ENCODE results near the gene NXPH2.
"Not testable (repeated sequence)": the region's sequence is repeated elsewhere in the genome, so short reads cannot be mapped to it uniquely, and the experiment has no call there.

The NXPH2 gene

DNA sequence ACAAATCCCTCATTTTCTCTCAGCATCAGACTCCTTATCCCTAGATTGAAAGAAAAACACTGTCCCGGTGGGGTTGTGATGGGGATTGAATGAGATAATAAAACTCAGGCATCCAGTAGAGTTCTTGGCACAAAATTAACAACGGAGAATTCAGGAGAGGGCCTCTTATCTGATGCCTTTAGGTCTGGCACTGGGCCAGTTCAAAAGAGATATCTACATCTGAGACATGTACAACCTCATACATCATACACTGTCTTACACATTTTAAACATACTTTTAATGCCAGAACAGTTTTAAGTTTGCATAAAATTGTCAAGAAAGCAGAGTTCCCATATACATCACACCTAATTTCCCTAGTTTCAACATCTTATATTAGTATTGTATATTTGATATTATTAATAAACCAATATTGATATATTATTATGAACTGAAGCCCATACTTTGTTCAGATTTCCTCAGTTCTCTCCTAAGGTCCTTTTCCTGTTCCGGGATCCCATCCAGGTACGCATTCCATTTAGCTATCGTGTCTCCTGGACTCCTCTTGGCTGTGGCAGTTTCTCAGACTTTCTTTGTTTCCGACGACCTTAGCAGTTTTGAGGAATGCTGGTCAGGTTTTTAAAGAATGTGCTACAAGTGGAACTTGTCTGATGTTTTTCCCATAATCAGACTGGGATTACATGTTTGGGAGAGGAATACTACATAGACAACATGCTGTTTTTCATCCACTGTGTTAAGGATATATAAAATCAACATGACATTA, 27.8 kb downstream of the NXPH2 start:
- no peak for DNase-seq

DNA sequence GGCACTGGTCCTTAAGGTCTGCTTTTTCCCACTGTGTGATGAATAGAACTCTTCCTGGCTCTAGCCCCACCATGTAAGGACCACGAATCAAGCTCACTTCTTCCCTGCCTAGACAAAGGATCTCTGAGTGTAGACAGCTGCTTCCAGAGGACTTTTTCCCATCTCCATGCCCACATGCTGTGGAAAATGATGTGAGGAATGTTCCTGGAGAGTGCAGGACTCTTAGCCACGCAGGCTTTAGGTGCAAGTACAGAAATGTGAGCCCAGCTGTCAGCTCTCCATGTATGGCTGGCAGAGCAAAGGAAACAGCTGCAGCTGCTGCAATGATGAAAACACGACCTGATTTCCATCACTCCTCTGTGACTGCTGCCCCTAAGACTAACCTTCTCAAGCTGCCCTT, 35.5 kb downstream of the NXPH2 start:
- no peak for DNase-seq

DNA sequence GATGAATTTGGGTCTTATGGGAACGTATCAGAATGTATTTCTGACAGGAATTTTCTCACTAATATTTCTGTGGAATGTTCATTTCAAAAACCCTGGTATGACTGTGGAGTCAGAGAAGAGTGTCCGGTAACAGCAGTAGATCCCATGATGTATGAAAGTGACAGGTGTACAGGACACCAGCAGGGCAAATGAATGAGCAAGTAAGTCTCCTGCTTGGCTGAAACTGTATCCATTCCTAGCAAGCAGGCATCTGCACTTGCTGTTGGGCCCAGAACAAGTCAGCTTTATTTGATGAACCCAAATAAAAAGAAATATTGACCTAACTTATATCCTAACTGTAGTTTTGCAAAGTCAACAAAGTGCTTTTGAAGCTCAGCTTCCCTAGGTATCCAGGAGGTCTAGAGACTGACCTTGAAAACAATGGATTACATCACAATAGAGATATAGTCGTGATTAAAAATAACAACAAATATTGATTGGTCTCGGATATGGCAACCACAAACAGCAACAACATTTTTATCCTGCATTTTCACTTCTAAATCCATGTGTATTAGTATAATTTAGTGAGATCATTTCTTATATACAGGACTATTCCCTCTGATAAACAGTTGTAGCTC, 37.6 kb downstream of the NXPH2 start:
- no peak for DNase-seq

DNA sequence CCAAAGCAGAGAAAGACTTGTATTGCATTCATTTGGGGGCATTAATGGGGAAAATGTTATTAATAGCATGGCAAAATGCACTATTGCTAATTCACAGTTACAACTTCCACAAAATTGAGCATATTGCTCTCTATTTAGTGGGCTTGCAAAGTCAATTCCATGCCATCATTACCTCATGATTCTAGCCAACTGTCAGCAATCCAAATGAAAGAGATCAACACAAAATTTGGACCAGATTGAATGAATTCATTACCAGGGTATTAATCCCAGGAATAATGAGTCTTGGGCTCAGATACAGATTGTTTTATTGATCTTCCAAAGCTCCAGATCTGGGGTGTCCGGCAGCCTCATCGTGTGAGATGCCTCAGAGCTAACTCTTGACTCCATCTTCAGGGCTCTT, 38.3 kb downstream of the NXPH2 start:
- no peak for DNase-seq

DNA sequence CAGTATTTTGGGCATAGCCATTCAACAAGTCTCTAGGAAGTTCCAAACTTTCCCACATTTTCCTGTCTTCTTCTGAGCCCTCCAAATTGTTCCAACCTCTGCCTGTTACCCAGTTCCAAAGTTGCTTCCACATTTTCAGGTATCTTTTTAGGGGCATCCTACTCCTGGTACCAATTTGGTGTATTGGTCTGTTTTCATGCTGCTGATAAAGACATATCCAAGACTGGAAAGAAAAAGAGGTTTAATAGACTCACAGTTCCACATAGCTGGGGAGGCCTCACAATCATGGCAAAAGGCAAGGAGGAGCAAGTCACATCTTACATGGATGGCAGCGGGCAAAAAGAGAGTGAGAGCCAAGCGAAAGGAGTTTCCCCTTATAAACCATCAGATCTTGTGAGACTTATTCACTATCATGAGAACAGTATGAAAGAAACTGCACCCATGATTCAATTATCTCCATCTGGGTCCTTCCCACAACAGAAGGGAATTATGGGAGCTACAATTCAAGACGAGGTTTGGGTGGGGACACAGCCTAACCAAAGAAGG, 43.1 kb downstream of the NXPH2 start:
- not testable (repeated sequence) for DNase-seq

DNA sequence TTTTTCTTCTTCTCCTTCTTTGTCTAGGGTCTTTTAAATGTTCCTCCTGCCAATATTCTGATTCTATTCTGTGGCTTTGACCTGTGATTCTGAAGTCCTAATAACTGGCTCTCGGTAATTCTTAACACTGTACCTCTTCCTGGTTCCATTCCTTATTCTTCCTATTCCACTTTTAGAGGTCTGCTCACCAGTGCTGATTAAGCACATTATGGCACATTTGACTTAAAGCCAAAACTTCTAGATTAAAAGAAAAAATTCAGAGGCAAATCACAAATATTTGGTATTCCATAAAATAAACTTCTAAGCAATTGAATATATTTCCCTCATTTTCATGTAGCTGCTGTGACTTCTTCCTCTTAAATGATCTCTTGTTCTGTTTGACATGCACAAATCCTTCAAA, 47.5 kb downstream of the NXPH2 start:
- DNase-seq, result no peak

DNA sequence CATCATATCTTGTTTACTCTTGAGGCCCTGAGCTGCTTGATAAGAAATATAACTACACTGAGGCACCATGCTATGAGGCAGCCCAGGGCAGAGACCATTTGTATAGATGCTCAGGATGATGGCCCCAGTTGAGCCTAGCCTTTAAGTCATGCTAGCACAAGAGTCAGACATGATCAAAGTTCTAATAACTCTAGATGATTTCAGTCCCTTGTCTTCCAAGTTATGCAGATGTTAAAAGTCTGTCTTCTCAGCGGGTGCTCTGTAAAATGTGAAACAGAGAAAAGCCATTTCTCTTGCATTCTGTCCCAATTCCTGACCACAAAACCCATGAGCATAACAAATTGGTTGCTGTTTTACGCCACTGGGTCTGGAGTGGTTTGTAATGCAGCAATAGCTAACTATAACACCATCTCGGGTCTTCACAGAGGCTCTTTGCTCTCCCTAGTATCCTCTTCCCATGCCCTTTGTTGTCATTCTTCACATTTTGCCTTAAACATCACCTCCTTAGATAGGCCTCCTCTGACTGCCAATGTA, 49.6 kb downstream of the NXPH2 start:
- no peak for DNase-seq

DNA sequence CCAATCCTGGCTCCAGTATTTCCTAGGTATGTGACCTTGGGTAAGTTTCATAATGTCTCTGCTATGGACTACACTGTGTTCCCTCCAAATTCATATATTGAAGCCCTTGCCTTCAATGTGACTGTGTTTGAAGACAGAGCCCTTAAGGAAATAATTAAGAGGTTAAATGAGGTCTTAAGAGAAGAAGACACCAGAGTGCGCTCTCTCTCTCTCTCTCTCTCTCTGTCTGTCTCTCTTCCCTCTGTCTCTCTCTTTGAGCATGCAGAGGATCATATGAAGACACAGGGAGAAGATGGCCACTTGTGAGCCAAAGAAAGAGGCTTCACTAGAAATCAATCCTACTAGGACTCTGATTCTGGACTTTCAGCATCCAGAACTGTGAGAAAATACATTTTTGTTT, 52.2 kb downstream of the NXPH2 start:
- no peak for DNase-seq

DNA sequence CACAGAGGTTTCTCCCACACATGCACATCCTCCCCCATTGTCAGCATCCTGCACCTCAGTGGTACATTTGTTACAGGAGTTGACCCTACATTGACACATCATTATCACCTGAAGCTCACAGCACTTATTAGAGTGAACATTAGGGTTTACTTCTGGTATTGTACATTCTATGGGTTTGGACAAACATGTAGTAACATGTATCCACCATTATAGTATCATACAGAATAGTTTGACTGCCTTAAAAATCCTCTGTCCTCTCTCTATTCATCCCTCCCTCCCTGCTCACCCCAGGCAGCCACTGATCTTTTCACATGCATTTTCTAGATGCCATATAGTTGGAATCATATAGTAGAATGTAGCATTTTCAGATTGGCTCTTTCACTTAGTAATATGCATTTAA, 53.5 kb downstream of the NXPH2 start:
- no peak for DNase-seq

DNA sequence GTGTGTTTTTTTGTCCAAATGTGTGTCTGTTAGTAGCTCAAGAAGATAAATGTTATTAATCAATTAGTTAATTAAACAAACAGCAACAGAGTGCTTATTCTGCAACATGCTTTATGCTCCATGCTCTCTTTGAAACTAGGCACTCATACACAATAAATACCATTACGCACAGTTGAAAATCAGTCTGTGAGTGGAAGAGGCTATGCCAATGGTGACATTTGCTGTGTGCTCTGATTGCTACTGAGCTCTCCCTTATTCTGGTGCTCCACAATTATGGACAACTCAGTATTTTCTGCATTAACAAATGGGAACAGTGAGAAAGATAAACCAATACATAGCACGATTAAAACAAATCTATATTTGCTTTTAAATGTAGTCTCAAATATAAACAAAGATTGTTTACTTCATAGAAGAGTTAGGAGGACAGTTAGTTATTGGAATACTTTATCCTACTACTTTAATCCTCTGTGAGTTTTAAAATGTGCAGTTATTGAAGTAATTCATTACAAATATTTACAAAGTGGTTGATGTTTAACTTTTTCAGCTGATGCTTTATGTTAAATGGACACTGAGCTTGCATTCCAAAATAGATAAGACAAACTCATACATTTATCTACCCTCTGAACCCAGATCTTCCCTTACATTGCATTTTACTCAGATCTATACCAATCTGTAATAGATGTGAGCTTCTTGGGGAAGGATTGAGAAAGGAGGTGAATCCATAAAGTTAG, 55.3 kb downstream of the NXPH2 start:
- DNase-seq, result no peak

DNA sequence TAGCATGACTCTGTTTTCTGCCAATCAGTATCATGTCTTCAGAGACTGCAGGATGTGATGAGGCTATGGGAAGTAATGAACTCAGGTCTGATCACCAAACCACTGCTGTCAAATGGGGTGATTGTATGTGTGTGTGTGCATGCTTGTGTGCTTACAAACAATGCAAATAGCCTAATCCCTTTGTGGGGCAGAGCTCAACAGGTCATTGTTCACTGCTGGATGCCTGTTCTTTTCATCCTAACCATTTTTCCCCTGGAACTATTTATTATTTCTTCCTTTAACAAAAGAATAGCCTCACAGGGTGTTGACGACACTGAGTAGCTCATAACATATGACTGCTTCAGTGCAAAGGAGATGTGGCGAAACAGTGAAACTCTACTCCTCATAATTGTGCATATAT, 55.9 kb downstream of the NXPH2 start:
- DNase-seq, result no peak

DNA sequence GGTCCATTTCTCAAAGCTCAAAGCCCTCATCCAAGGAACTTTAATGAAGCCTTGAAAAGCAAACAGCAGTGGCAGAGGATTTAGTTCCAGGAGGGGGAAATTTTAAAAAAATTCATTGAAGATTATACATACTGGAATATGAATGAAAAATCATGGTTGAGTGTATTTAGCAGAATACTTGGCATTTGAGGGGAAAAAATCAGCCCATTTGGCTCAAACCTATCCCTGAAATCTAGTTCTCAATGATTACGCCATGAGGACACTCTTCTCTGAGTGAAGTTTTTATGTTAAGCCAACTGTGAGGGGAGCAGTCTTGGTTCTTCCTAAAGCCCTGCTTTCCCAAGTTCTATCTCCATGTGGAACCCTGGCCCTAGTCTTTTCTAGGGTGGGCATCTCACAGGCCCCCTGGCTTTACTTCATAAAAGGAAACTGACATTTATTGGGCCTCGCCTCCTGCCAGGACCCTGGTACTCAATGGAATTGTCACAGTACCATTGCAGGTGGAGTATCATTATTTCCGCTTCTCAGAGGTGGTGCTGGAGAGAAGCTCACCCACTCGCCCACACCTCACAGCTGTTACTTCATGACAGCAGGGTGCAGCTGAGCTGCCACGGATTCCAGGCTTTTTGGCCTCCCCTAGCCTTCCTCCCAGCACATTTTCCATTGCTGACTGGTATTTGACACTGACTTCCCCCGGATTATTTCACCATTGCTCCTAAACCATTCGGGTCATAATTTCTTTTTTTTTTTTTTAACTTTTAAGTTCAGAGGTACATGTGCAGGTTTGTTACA, 56.8 kb downstream of the NXPH2 start:
- DNase-seq, result no peak

DNA sequence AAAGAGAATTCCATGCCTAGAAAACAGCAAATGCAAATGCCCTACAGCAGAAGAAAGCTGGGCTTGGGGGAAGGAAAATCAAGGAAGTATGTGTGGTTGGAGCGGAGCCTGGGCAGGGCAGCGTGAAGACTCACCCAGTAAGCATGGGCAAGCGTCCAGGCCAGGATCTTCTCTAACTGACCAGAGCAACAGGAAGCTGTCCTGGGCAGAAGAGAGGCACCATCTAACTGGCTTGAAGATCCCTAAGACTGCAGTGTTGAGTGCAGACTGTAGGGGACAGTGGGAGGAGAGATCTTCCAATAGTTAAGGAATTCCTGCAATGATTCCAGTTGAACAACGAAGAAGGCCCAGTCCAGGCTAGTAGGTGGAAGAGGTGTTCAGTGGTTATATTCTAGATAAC, 57.9 kb downstream of the NXPH2 start:
- no peak for DNase-seq

DNA sequence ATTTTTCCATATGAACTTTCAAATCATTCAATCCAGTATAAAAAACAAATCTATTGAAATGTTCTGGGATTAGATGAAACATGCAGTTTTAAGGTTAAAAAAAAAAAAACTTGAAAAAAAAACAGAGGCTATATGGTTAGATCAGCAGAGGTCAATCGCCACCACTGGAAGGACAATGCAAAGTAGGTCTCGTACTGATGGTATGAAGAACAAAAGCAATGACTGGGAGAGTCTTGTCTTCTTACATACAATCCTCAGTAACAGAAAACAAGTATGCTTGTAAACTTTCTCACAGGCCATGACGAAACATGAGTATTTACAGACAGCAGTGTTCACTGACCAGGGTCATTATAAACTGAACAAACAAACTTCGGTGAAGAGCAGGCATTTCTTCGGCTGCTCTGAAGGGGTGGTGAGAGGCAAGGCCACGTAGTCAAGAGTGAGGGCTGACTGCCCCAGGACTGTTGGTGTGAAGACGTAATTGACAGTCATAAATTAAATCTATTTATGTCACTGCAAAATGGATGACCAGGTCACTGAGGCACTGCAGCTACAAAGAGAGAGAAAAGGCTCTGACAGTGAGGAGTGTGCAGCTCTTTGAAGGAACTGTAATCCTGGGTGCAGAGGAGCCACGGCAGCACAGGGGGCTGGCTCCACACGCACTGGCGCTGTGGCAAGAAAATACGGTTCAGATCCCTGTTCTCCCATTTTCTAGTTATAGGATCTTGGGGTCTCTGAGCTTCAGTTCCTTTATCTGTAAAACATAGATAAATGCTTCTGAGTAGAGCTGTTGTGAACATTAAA, 60.0 kb downstream of the NXPH2 start:
- no peak for DNase-seq

DNA sequence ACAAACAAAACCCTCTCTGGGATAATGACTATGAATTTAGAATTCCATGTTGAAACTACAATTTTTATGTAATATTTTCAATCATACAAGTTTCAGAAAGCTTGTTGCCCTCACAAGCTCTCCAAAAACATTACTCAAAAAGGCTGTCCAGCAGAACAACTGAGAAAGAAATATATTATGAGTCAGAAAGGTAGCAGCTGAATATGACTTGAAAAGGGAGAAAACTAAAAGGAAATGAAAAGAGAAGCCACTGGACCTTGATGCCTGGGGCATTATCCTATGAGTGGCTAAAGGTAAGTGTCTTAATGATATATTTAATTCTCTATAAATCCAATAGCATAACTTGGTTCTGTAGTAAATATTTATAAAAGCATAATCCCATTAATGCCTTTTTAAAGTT, 61.8 kb downstream of the NXPH2 start:
- no peak for DNase-seq

DNA sequence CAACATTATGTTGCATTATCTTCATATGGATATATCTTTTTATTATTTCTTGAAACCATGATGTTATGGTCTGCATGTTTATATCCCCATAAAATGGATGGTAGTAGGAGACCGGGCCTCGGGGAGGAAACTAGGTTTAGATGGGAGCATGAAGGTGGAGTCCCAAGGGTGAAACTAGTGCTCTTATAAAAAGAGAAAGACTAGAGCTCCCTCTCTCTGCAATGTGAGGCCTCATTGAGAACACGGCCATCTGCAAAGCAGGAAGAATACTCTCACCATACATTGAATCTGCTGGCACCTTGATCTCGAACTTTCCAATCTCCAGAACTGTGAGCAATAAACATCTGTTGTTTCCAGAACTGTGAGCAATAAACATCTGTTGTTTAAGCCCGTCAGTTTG, 64.0 kb downstream of the NXPH2 start:
- no peak for DNase-seq

DNA sequence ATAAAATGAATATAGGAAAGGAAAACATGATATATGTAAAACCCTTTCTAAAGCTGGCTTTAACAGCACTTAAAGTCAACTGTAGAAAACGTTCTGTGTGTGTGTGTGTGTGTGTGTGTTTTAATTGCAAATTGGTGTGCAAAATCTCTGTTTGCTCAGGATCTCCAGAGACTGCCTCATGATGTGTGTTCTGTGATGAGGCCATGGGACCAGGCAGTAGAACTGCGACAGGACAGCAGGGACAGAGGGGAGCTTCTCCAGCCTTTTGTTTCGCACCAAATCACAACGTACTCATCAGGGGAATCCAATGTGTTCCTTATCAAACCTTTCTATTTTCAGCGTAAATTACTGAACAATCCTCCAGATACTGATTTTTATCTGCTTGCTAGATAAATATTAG, 66.7 kb downstream of the NXPH2 start:
- DNase-seq, result no peak

DNA sequence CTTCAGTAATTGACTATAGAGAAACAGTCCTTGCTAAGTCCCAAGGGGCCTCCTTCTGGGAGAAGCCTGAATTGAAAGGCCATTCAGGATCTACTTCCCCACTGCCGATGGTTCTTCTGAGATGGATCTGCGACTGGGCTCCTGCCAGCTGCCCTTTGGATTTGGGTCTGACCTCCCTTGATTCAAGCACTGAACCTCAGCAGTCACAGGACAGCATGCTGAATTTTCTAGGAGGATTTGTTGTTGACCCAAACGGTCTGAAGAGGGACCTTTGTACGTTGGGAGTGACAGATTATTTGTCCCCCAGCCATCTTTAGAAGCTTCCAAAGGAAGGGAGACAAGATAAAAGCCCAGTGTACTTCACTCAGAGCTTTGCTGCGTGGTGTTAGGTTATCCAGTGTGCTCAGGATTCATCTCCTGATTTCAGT, 67.1 kb downstream of the NXPH2 start:
- DNase-seq, result no peak

DNA sequence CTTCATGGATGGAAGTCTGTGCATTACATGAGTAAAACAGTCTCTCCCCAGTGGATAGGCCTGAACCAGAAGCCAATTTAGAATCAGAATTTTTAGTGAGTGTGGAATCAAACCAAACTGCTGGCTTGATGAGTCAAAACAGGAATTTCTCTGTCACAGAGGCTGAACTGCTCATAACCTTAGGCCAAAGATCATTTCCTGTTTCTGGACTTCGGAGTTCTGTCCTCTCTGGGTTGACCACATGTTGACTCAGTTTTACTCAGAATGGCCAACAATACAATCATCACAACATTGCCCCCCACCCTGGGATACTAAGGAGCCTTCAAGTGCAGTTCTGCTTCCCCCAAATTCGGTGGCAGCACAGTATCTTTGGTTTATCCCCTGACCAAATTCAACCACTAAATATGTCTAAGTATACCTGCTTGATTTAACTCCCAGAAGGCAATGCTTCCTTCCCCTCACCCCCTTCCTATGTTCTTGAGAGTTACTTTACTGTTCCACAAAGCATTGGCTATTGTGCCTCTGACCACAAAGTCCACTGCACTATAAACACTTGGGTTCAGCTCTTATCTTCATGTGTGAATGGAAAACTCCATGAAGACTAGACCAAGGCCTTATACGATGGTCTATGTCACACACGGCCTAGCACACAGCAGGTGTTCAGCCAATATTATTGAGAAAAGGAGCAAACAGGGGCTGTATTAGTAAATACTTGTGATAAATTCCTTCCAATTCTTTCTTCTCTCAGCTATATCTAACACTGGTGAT, 67.8 kb downstream of the NXPH2 start:
- no peak for DNase-seq

DNA sequence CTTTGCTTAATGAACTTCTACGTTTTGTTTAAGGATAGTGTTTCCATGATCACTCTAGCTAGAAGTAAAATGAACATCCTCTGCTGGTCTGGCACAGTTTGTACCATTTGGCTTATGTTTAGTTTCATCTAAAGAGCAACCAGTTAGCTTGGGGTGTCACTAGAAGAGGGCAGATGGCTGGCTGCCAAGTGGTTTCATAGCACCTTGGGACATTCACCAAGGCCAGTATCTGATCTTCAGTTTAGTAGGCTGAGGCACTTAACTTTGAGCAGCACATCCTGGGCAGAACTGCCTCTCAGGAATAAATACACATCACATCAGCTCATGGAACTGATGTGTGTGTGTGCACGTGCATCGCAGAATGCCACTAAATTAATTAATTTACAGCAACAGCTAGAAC, 68.4 kb downstream of the NXPH2 start:
- DNase-seq, result no peak

DNA sequence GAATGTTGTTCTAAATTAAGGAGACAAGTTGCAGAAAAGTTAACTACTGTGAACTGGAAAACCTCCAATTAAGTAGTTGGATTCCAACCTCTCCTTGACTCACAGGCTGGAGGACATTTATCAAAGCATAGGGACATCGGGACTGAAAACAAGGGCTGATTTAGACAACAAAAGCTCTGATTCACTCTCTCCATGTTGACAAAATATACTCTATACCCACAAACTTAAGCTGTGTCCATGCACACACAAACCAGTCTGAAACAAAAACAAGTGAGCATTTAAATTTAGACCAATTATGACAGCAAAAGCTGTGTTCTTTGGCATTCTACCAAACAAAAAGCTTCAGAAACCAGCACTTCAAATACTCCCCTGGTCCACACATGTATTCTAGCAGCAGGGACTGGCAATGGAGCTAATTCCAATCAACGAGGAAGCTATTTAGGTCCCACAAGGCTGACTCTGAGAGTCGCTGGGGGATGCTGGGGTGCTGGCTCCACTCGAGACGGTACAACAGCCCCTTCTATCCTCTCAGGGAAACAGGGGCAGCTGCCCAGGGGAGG, 71.4 kb downstream of the NXPH2 start:
- no peak for DNase-seq
